GM12872 (cell line): ENCODE measurements around the gene SWAP70.

ENCODE experiments used
- TF ChIP-seq, protein P1 (sequence below): IDR thresholded peaks from 3 replicates; pipeline ENCODE4 v1.5.1; 2011; ENCODE audit warnings: low read depth, mild to moderate bottlenecking, low read length, moderate library complexity; ENCODE audit not compliant: insufficient read depth

Gene SWAP70

DNA sequence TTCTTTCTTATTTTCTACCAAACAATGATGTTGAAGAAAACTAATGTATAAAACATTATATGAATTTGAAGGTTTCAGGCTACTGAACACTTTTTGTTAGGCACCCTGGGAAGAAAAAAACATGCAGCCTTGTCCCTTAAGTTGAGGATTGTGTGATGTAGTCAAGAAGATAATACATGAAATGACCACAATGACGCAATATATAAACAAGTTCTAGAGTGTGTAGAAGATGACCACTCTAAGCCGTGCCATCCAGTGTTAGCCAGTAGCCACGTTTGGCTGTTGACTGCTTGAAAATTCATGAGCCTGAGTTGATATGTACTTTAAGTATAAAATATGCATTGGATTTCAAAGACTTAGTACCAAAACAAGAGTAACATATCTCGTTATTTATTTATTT lies 16.2 kb downstream of the SWAP70 start:
- TF ChIP-seq, protein P1, sequence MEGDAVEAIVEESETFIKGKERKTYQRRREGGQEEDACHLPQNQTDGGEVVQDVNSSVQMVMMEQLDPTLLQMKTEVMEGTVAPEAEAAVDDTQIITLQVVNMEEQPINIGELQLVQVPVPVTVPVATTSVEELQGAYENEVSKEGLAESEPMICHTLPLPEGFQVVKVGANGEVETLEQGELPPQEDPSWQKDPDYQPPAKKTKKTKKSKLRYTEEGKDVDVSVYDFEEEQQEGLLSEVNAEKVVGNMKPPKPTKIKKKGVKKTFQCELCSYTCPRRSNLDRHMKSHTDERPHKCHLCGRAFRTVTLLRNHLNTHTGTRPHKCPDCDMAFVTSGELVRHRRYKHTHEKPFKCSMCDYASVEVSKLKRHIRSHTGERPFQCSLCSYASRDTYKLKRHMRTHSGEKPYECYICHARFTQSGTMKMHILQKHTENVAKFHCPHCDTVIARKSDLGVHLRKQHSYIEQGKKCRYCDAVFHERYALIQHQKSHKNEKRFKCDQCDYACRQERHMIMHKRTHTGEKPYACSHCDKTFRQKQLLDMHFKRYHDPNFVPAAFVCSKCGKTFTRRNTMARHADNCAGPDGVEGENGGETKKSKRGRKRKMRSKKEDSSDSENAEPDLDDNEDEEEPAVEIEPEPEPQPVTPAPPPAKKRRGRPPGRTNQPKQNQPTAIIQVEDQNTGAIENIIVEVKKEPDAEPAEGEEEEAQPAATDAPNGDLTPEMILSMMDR: no peak

DNA sequence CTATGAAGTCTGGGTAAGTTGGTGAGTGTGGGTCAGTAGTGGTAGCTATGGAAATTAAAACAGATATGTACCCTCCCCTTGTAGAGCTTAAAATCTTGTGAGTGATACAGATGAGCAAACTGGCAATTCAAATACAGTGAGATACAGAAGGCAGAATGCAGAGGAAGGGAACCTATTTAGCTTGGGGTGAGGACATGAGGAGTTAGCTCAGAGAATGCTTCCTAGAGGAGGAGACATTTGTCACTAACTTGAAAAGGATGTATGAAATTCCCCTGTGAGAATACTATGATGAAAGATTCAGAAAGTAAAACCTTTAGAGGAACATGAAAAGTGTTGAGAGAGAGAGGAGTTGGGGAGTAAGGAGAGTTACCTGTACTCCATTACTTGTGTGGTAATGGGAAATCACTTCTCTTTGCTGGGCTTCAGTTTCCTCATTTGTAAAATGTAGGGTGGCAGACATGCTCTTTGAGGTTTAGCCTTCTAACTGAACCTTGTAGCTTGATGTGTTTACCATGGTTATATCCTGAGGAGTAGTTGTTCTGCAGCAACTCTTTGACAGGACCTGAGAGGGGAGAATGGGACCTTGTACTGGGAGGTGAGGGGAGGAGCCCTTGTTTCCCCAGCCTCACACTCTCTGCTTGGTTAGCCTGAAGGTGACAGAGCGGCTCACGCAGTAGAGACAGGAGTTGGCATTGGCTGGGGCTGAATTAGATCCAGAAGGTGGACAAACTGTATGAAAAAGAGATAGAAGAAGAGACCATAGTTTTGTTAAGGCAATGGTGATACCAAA lies 17.9 kb downstream of the SWAP70 start:
- TF ChIP-seq, protein P1: no peak

DNA sequence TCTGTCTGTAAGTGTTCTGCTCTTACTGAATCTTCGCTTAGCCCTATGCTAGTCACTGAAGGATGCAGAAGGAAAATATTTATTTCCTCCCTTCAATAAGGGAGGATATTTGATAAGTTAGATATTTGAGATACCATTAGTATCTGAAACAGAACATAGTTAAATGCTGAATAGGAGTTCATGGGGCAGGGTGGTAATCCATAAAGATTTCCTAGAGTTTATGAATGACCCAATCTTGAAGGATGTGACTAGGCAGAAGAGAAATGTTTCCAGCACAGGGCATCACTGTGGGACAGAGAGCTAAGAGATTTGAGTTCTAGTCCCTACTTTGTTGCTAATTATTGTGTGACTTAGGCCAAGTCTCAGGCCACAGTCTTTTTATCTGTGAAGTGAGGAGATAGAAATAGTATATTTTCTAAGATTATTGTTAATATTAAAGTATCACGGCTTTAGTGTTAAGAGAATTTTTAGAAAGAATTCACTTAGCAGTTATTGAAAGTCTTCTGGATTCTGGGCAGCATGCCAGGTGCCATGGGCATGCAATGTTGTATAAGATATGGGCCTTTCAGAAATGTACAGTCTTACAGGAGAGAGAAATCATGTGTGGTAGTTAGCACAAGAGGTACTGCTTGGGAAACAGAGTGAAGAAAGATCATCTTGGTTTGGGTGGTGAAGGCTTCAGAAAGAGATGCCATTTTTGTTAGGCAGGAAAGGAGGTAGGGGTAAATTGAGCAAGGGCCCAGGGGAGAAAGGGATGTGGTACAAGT lies 24.0 kb downstream of the SWAP70 start:
- TF ChIP-seq, protein P1: no peak

DNA sequence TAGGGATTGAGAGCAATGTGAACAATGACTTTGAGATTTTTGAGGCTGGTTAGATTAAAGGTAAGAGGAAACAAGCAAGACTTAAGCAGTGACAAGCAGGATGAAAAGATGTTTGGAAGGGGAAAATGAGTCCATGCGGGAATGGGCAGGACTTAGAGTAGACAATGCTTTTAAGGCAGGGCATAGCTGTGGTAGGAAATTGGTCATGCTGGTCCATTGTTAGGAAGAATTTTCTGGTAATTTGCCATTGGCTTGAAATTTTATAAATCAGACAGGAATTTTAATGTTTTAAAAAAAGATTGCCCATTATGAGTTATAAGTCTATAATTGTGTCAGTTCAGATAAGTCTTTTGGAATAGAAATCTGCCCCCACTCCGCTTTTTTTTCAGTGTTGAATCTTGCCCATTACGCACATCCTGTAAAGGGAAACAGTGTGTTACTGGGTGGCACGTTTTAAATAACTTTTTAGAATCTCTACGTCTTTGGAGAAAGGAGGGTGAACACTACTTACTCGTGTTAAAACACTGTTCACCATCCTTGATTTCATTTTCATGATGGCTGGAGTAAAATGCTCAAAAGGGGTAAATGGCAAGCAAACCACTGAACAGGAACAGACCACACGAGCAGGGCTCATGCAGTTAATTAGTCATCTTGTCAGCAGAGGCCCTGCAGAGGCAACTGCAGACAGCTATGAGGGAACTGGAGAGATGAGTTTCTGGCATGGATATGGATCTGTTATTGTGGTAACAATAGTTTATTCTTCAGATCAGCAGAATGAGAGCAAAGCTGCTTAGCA lies 25.0 kb downstream of the SWAP70 start:
- TF ChIP-seq, protein P1: no peak

DNA sequence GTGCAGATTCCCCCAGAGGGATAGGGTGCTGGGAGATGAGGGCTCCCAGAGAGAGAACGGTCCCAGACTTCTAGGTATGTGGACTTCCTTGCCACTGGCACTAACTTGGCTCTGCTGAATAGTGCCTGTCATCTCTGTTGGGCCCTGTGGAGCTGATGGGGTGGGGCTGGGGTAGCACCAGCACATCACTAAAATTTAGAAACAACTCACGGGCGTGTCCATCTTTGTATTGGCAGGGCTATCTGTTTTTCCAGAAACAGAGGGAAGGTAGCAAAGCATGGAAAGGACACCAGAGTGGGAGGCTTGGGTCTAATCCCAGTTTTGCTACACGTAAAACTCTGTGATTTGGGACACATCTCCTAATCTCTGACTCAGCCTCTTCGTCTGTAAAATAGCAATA lies 25.8 kb downstream of the SWAP70 start:
- TF ChIP-seq, protein P1: no peak

DNA sequence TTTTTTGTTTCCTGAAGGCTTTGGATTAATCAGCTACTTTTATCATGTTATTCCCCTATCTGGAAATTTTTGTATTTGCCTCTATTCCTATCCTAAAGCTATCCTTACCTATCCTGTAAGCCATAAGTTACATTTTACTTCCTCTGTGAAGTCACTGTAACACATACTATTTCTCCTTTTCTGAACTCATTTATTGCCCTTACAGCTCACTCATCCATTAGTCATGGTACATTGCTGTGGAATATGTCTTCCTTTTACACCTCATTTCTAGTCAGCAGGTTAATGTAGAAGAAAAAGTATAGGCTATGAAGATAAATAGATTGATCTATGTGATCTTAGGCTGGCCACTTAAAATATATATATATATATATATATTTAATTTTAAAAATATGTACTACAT lies 28.0 kb downstream of the SWAP70 start:
- TF ChIP-seq, protein P1: no peak

DNA sequence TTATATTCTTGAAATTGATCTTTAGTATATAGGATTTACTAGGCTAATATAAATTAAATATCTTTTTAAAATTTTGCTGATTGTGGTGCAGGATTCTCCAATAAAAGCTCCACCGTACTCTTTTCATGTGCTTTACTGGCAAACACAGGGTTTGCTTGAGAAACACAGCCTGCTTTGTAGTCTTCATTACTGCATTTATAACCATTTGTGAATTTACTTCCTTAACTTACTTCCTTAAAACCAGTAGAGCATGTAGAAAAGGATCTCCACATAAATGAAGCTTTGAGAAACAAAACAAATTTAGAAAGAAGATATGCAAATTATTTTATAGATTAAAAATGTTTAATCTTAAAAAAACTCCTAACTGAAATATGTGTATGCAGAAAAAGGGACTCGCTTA lies 28.8 kb downstream of the SWAP70 start:
- TF ChIP-seq, protein P1: no peak
